ENCODE data around the gene LCN10. TPM values are rescaled to one million over a fixed set of nuclear protein-coding genes. Genes with fewer than 3 reads are reported as not detected.

Gene LCN10
- total RNA-seq, 1 donor from 2014 or later = 2.5 TPM

DNA sequence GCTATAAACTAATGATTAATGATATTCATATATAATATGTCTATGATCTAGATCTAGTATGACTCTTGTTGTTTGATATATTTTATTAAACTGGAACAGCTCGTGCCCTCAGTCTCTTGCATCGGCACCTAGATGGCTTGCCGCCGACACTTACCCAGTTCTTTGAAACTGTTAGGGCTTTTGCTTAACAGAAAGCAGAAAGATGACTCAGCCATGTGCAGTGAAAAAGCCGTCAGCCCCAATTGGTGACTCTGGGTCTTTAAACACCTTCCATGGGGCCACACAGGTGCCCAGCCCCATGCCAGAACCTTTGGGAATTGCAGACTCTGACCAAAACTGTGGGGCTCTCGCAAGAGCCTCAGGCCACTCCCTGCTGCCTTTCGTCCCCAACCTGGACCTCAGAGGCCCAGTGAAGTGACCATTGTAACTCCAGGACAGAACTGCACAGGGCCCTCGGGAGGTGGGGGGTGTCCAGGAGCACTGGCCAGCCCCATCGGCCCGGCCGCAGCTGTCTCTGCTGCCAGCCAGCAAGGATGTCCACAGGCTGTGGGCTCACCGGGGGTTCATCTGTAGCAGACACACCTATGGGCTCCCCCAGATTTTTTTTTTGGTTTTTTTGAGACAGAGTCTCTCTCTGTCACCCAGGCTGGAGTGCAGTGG, 7.8 kb downstream of the LCN10 start:
- peaks cover 2% of the 10 kb centered on the region for H3K27me3 ChIP-seq (ENCODE audit: low read depth)
- no peaks in the 10 kb centered on the region for H3K9me3 ChIP-seq
- intact Hi-C loops (cut with DNase I) = no loop called here
- no peak overlapping the region for H3K4me3 ChIP-seq
- TF ChIP-seq, protein P1, sequence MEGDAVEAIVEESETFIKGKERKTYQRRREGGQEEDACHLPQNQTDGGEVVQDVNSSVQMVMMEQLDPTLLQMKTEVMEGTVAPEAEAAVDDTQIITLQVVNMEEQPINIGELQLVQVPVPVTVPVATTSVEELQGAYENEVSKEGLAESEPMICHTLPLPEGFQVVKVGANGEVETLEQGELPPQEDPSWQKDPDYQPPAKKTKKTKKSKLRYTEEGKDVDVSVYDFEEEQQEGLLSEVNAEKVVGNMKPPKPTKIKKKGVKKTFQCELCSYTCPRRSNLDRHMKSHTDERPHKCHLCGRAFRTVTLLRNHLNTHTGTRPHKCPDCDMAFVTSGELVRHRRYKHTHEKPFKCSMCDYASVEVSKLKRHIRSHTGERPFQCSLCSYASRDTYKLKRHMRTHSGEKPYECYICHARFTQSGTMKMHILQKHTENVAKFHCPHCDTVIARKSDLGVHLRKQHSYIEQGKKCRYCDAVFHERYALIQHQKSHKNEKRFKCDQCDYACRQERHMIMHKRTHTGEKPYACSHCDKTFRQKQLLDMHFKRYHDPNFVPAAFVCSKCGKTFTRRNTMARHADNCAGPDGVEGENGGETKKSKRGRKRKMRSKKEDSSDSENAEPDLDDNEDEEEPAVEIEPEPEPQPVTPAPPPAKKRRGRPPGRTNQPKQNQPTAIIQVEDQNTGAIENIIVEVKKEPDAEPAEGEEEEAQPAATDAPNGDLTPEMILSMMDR (IDR thresholded peaks at IDR 0.05) = no peak
- no peaks in the 10 kb centered on the region for H3K36me3 ChIP-seq
- H3K27ac ChIP-seq = no peak overlapping the region
- DNase-seq (no peak), ATAC-seq (no peak)
- H3K4me1 ChIP-seq = no peaks in the 10 kb centered on the region

DNA sequence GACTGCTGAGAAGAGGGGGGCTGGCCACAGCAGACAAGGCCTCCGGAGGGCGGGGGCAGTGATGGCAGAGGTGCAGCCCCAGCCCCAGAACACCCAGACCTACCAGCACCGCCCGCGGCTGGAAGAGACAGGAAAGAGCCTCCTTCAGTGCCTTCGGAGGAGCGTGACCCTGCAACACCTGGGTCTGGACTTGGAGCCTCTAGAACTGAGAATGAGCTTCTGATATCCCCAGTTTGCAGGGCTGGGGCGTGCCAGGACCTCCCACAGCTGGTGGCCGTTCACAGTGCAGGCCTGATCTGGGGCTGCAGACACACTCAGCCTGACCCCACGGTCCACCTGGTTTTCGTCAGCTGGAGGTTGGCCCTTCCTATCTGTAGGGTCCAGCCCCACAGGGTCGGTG, 9.1 kb downstream of the LCN10 start:
- intact Hi-C loops (cut with DNase I) = no loop called here
- Histone ChIP-seq H3K9me3 (no peaks in the 10 kb centered on the region), H3K27ac (no peak overlapping the region), H3K4me3 (no peak overlapping the region), H3K36me3 (no peaks in the 10 kb centered on the region), H3K4me1 (peaks cover 7% of the 10 kb centered on the region), H3K27me3 (ENCODE audit: low read depth) (no peaks in the 10 kb centered on the region)
- TF ChIP-seq, protein P1 (IDR thresholded peaks at IDR 0.05) = no peak
- no peak for DNase-seq
- ATAC-seq = no peak

DNA sequence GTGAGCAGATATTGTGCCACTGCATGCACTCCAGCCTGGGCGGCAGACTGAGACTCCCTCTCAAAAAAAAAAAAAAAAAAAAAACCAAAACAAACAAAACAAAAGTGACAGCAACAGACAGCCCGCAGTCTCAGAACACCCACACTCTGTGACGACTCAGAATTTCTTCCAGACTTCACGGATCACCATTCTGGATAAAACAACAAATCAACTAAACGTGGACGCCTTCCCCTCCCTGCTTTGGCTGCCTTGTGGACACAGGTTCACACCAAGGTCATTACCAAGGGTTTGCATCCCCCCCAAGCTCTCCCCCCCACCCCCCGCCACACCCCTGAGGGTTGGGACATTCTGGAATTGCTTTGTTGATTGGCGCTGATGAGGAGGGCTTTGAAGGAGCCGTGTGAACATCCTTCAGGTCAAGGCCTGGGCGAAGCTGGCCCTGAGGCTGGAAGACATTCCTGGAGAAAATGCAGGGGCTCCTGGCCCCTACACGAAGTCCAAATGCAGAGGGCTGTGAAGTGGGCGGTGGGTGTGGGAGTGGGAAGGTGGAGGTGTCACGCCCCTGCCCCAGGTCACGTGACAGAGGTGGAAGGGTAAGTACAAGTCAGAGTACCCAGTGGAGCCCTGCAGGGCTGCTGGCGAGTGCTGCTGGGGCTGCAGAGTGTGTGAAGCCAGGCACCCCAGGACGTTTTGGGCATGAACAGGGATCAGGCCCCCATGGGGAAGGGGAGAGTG, 10.1 kb downstream of the LCN10 start:
- peaks cover 7% of the 10 kb centered on the region for H3K4me1 ChIP-seq
- no peaks in the 10 kb centered on the region for H3K36me3 ChIP-seq
- no peak overlapping the region for H3K4me3 ChIP-seq
- no peak overlapping the region for H3K27ac ChIP-seq
- DNase-seq (no peak), ATAC-seq (no peak)
- no peaks in the 10 kb centered on the region for H3K27me3 ChIP-seq (ENCODE audit: low read depth)
- H3K9me3 ChIP-seq = no peaks in the 10 kb centered on the region
- intact Hi-C loops (cut with DNase I) = no loop called here
- TF ChIP-seq, protein P1 (IDR thresholded peaks at IDR 0.05) = no peak

DNA sequence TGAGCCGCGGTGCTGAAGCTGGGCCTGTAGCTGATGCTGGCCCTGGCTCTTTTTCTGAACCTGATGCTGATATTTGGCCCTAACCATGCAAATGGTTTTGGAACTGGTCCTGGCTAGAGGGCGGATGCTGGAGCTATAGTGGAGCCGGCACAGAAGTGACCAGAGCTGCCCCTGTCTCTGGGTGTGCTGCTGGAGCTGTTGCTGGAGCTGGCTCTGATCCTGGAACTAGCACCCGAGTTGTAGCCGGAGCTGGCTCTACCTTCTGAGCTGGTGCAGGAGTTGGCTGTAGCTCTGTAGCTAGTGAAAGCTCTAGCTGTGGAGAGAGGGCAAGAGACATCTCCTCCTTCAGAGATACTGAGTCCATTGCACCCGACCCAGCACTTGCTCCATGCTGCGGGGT, 12.8 kb downstream of the LCN10 start:
- intact Hi-C loops (cut with DNase I) = no loop called here

DNA sequence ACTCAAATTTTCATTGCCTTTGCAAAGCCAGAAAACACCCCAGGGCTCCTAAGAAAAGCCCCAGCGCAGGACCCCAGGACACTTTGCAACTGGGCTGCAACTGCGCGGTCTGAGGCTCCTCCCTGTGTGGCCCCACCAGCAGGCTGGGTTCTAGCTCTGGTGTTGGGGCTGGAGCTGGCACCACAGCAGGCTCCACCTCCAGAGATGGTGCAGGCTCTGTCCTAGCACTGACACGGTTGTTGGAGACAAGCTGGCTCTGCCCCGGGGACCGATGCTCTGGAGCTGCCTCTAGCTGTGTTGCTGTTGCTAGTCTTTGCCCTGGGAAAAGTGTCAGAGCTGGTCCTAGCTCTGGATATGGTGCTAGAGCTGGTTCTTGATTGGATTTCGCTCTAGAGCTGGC, 13.6 kb downstream of the LCN10 start:
- intact Hi-C loops (cut with DNase I) = no loop called here
- Histone ChIP-seq H3K4me3 (peak overlapping the region; percentile 93), H3K27ac (no peak overlapping the region)

More for the DNA sequence above, 12.8 kb downstream of the LCN10 start:
- Histone ChIP-seq H3K27me3 (ENCODE audit: low read depth) (no peaks in the 10 kb centered on the region), H3K36me3 (peaks cover 19% of the 10 kb centered on the region), H3K4me3 (no peak overlapping the region), H3K9me3 (no peaks in the 10 kb centered on the region), H3K4me1 (peaks cover 31% of the 10 kb centered on the region), H3K27ac (no peak overlapping the region)
- no peak for ATAC-seq
- DNase-seq = no peak
- TF ChIP-seq, protein P1 (IDR thresholded peaks at IDR 0.05) = no peak

More for the DNA sequence above, 13.6 kb downstream of the LCN10 start:
- ATAC-seq = no peak
- Histone ChIP-seq H3K36me3 (peaks cover 27% of the 10 kb centered on the region), H3K27me3 (ENCODE audit: low read depth) (no peaks in the 10 kb centered on the region), H3K4me1 (peaks cover 38% of the 10 kb centered on the region), H3K9me3 (no peaks in the 10 kb centered on the region)
- TF ChIP-seq, protein P1 (IDR thresholded peaks at IDR 0.05) = no peak
- DNase-seq = no peak

All from lower lobe of right lung (tissue), 2 donors.